22Rv1 (cell line): Measurements from ENCODE around the gene ZNF614.

Source experiments
- CTCF ChIP-seq: fragments of 450-650 bp; IDR thresholded peaks from 2 replicates; pipeline ENCODE4 v1.5.1; 2017; ENCODE audit warnings: mild to moderate bottlenecking
- ZFX ChIP-seq: fragments of 450-650 bp; IDR thresholded peaks from 2 replicates; pipeline ENCODE4 v1.6.1; 2017; ENCODE audit warnings: antibody characterized with exemption, borderline replicate concordance

GRCh38 chr19:51994048-51994644 is 34.0 kb downstream of the ZNF614 start:
- TF ChIP-seq CTCF: no peak
- TF ChIP-seq ZFX: no peak
